Smooth muscle cell (in vitro differentiated cells): ENCODE data around the gene CBARP. TPM values are rescaled to one million over a fixed set of nuclear protein-coding genes. Genes with fewer than 3 reads are reported as not detected.
A peak's percentile ranks its signal among the peaks of the same experiment; 100 is the strongest.

Experiments
- DNase-seq: peaks from one replicate; lab custom pipeline; 2025; ENCODE audit not compliant: unreplicated experiment; lab: John Stamatoyannopoulos, UW
- H2AFZ ChIP-seq: fragments of 200-600 bp; sonication (generic); 2 replicates; pipeline ENCODE4 v1.6.0; 2016; ENCODE audit warnings: antibody characterized with exemption, low read depth, mild to moderate bottlenecking
- H3F3A ChIP-seq: fragments of 200-600 bp; sonication (generic); 2 replicates; pipeline ENCODE4 v1.6.0; 2017; ENCODE audit warnings: antibody characterized with exemption, low read depth
- H3K27ac ChIP-seq: fragments of 200-600 bp; sonication (generic); 2 replicates; pipeline ENCODE4 v1.5.1; 2016; ENCODE audit warnings: low read depth, mild to moderate bottlenecking
- H3K27me3 ChIP-seq: fragments of 200-600 bp; sonication (generic); 2 replicates; pipeline ENCODE4 v1.6.1; 2016; ENCODE audit warnings: low read depth, mild to moderate bottlenecking
- H3K36me3 ChIP-seq: fragments of 200-600 bp; sonication (generic); 2 replicates; pipeline ENCODE4 v1.5.1; 2016; ENCODE audit warnings: low read depth
- H3K4me1 ChIP-seq: fragments of 200-600 bp; sonication (generic); 2 replicates; pipeline ENCODE4 v1.5.1; 2016; ENCODE audit warnings: low read depth
- H3K4me2 ChIP-seq: fragments of 200-600 bp; sonication (generic); 2 replicates; pipeline ENCODE4 v1.6.0; 2016; ENCODE audit warnings: mild to moderate bottlenecking
- H3K4me3 ChIP-seq: fragments of 200-600 bp; sonication (generic); 2 replicates; pipeline ENCODE4 v1.5.1; 2016; ENCODE audit warnings: mild to moderate bottlenecking
- H3K79me2 ChIP-seq: fragments of 200-600 bp; sonication (generic); 2 replicates; pipeline ENCODE4 v1.6.0; 2016; ENCODE audit warnings: low read depth, mild to moderate bottlenecking
- H3K9ac ChIP-seq: fragments of 200-600 bp; sonication (generic); 2 replicates; pipeline ENCODE4 v1.6.0; 2016; ENCODE audit warnings: low read depth
- H3K9me3 ChIP-seq: fragments of 200-600 bp; sonication (generic); replicated peaks from 2 replicates; pipeline ENCODE4 v1.5.1; 2016; ENCODE audit warnings: low read depth
- H4K20me1 ChIP-seq: fragments of 200-600 bp; sonication (generic); 2 replicates; pipeline ENCODE4 v1.6.0; 2016; ENCODE audit warnings: low read depth
- CTCF ChIP-seq: fragments of 200-600 bp; sonication (generic); IDR thresholded peaks from 2 replicates; pipeline ENCODE4 v1.5.1; 2017; ENCODE audit warnings: borderline replicate concordance, mild to moderate bottlenecking, antibody characterized with exemption; ENCODE audit not compliant: insufficient read depth, poor library complexity, severe bottlenecking
- WGBS: methylation state at CpG from one replicate; pipeline ENCODE4 v1.1.7; 2016; ENCODE audit warnings: low lambda C conversion rate; 5-methylcytosine and 5-hydroxymethylcytosine counted together
- polyA plus RNA-seq: library from polyadenylated mRNA; unstranded; fragments of >200 nt; fragmentation: Nextera tagmentation; extraction: Ambion mirVana; gene quantifications from 2 replicates; pipeline ENCODE4 v1.2.1, GENCODE V29; 2016
- total RNA-seq: library from RNA; depleted of rRNA; stranded (reverse); fragments of >200 nt; gene quantifications from 2 replicates; pipeline ENCODE4 v1.2.3, GENCODE V29; 2014

The CBARP gene
- total and polyA plus RNA-seq, 2 experiments from 2014 or later: 2.7 to 10.5 TPM

GRCh38 chr19:1265615-1266128 lies 27.9 kb upstream of the CBARP start:
- Histone ChIP-seq H3F3A (peaks cover 44% of the 10 kb centered on the region), H3K79me2 (peaks cover 11% of the 10 kb centered on the region), H3K27ac (peak overlapping the region; percentile 97), H3K9me3 (no peaks in the 10 kb centered on the region), H3K4me1 (peaks cover 56% of the 10 kb centered on the region), H3K9ac (peak overlapping the region; percentile 80), H2AFZ (no peak overlapping the region), H3K27me3 (no peaks in the 10 kb centered on the region), H3K36me3 (no peaks in the 10 kb centered on the region), H3K4me2 (peak overlapping the region; percentile 91), H4K20me1 (peaks cover 16% of the 10 kb centered on the region), H3K4me3 (peak overlapping the region; percentile 68)
- peak; percentile 88 for DNase-seq
- 1% methylated on average over 15 of the region's 28 CpGs for WGBS
- TF ChIP-seq CTCF: no peak

- H3K27me3 ChIP-seq: no peaks in the 10 kb centered on the region
- peaks cover 10% of the 10 kb centered on the region for H4K20me1 ChIP-seq
- H3K4me3 ChIP-seq: no peak overlapping the region
- H3K27ac ChIP-seq: peak overlapping the region; percentile 97
- H2AFZ ChIP-seq: no peak overlapping the region
- H3K9me3 ChIP-seq: no peaks in the 10 kb centered on the region
- no peak for TF ChIP-seq CTCF
- H3K9ac ChIP-seq: peak overlapping the region; percentile 47
- peak overlapping the region; percentile 91 for H3K4me2 ChIP-seq
- 62% methylated on average over 24 of the region's 26 CpGs for WGBS
- no peaks in the 10 kb centered on the region for H3K36me3 ChIP-seq
- H3K79me2 ChIP-seq: peaks cover 5% of the 10 kb centered on the region
- peaks cover 55% of the 10 kb centered on the region for H3K4me1 ChIP-seq
- peaks cover 42% of the 10 kb centered on the region for H3F3A ChIP-seq
- no peak for DNase-seq
Measured at GRCh38 chr19:1264801-1265614, 27.2 kb upstream of the CBARP start.

DNA sequence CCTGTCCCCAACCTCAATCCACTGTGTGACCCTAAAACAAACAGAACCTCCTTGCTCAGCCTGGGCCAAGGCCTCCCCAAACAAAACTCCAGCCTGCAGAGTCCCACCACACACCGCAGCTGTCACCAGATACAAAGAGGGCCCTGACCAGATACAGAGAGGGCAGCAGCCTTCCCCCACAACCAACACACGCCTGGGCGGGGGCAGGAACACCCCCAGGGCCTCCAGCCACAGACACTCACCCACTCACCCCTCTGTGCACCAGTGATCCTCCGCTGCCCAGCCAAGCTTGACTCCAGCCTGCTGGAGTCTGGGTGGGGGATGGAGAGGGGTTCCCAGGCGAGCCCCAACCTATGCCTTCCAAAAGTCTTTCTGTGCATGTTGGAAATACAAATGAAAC lies 25.4 kb upstream of the CBARP start:
- Histone ChIP-seq H3K36me3 (no peaks in the 10 kb centered on the region), H3K4me1 (peaks cover 47% of the 10 kb centered on the region), H3K27me3 (no peaks in the 10 kb centered on the region), H3K4me3 (no peak overlapping the region), H3K79me2 (no peaks in the 10 kb centered on the region), H2AFZ (no peak overlapping the region), H4K20me1 (peaks cover 23% of the 10 kb centered on the region), H3K27ac (peak overlapping the region; percentile 97), H3K9me3 (no peaks in the 10 kb centered on the region), H3K4me2 (peak overlapping the region; percentile 95), H3K9ac (no peak overlapping the region), H3F3A (peaks cover 44% of the 10 kb centered on the region)
- 50% methylated on average over 5 of the region's 5 CpGs for WGBS
- TF ChIP-seq CTCF: no peak
- DNase-seq: no peak
